Gastroesophageal sphincter (tissue), 4 donors: ENCODE measurements around the gene MT1G. TPM values are rescaled to one million over a fixed set of nuclear protein-coding genes. Genes with fewer than 3 reads are reported as not detected.

Source experiments
- ATAC-seq: fragments of 150-250 bp; one replicate; pipeline ENCODE4 v1.9.1; 2016; ENCODE audit warnings: mild to moderate bottlenecking, moderate library complexity
- H3K27ac ChIP-seq, 4 donors: fragments of 200-600 bp; sonication (generic) in 3 of 4; 1 replicate in 3 of 4; 2 replicates in 1 of 4; pipeline ENCODE4 v1.5.1; 2016 to 2019
- H3K27me3 ChIP-seq: fragments of 200-600 bp; sonication (generic); one replicate; pipeline ENCODE4 v1.5.1; 2019
- H3K36me3 ChIP-seq, 2 donors: fragments of 200-600 bp; sonication (generic); one replicate each; pipeline ENCODE4 v1.5.1; 2019; ENCODE audit warnings: control low read depth in 1 of 2
- H3K4me1 ChIP-seq, 3 donors: fragments of 200-600 bp; sonication (generic); 1 replicate in 2 of 3; 2 replicates in 1 of 3; pipeline ENCODE4 v1.5.1; 2016 to 2019; ENCODE audit warnings: control low read depth in 2 of 3
- H3K4me3 ChIP-seq, 2 donors: fragments of 200-600 bp; sonication (generic); one replicate each; pipeline ENCODE4 v1.5.1; 2019; ENCODE audit warnings: mild to moderate bottlenecking in 1 of 2, moderate library complexity in 1 of 2
- H3K9me3 ChIP-seq, 3 donors: fragments of 200-600 bp; sonication (generic); one replicate each; pipeline ENCODE4 v1.5.1; 2017 to 2019; ENCODE audit warnings: control low read depth in 2 of 3
- EP300 ChIP-seq: sonication (generic); formaldehyde crosslinking; IDR thresholded peaks from one replicate; pipeline ENCODE4 v1.6.1; 2017; ENCODE audit warnings: antibody characterized with exemption, mild to moderate bottlenecking
- POLR2A ChIP-seq, 2 donors: fragments of 450-650 bp; IDR thresholded peaks; one replicate each; pipeline ENCODE4 v1.6.1; 2017; ENCODE audit warnings: antibody characterized with exemption in 2 of 2, mild to moderate bottlenecking in 2 of 2, moderate library complexity in 1 of 2
- POLR2AphosphoS5 ChIP-seq: sonication (generic); formaldehyde crosslinking; IDR thresholded peaks from one replicate; pipeline ENCODE4 v1.6.1; 2017; ENCODE audit warnings: antibody characterized with exemption
- WGBS, 2 donors: methylation state at CpG; one replicate each; pipeline ENCODE4 v1.1.5; 2018; ENCODE audit warnings: low coverage in 1 of 2; 5-methylcytosine and 5-hydroxymethylcytosine counted together
- total RNA-seq, 4 donors: library from RNA; depleted of rRNA; stranded (reverse); fragments of >200 nt; gene quantifications; one replicate each; pipeline ENCODE4 v1.1.0, GENCODE V29; 2016
- TF ChIP-seq, protein P1 (sequence below), 4 experiments: fragments of 200-600 bp in 2 of 4; fragments of 450-650 bp in 2 of 4; sonication (generic) in 1 of 4; IDR thresholded peaks; one replicate each; pipeline ENCODE4 v1.5.1; 2017 to 2019; ENCODE audit warnings: antibody characterized with exemption in 4 of 4, mild to moderate bottlenecking in 2 of 4, moderate library complexity in 2 of 4

The MT1G gene
- total RNA-seq, 4 donors from 2014 or later: 16.0 to 40.0 (median 21.6) TPM; not detected in 1

DNA sequence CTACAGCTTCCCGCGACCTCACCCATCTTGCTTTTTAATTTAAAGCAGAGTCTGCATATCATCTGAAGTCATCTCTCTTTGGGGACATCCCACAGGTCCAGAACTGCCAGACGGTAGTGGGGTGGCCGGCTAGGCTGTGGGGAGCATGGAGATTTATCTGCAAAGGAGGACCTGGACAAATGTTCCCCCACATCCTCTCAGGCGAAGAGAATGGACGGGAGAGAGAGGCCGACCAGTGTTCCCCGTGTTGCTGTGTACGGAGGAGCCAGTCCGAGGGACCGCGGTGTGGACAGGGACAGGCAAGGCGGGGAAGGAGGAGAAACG lies 36.1 kb downstream of the MT1G start:
- Histone ChIP-seq H3K4me1 (peaks cover 0 to 39% (median 8%) of the 10 kb centered on the region in 3 donors), H3K27me3 (peaks cover 43% of the 10 kb centered on the region), H3K27ac (peak overlapping the region in 3 of 4 donors; percentile 77 to 81 (median 79)), H3K9me3 (no peaks in the 10 kb centered on the region), H3K4me3 (peak overlapping the region; percentile 26 to 53), H3K36me3 (no peaks in the 10 kb centered on the region)
- 31 to 79% methylated on average over 2 to 9 of the region's 14 CpGs for WGBS, 2 donors
- TF ChIP-seq POLR2A (IDR thresholded peaks at IDR 0.05) (no peak), EP300 (no peak), POLR2AphosphoS5 (no peak)
- TF ChIP-seq, protein P1, sequence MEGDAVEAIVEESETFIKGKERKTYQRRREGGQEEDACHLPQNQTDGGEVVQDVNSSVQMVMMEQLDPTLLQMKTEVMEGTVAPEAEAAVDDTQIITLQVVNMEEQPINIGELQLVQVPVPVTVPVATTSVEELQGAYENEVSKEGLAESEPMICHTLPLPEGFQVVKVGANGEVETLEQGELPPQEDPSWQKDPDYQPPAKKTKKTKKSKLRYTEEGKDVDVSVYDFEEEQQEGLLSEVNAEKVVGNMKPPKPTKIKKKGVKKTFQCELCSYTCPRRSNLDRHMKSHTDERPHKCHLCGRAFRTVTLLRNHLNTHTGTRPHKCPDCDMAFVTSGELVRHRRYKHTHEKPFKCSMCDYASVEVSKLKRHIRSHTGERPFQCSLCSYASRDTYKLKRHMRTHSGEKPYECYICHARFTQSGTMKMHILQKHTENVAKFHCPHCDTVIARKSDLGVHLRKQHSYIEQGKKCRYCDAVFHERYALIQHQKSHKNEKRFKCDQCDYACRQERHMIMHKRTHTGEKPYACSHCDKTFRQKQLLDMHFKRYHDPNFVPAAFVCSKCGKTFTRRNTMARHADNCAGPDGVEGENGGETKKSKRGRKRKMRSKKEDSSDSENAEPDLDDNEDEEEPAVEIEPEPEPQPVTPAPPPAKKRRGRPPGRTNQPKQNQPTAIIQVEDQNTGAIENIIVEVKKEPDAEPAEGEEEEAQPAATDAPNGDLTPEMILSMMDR (IDR thresholded peaks at IDR 0.05): no peak
- no peak for ATAC-seq

DNA sequence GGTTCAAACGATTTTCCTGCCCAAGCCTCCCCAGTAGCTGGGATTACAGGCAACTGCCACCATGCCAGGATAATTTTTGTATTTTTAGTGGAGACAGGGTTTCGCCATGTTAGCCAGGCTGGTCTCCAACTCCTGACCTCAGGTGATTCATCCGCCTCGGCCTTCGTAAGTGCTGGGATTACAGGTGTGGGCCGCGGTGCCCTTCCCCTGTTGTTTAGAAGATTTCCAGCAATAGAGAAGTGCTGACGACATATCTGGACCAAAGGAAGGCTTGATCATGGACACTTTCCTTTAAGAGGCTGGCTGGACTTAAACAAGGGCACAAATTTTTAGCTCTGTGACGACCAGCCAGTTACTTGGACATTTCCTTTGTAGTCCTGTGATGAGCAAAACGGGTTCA lies 36.7 kb downstream of the MT1G start:
- ATAC-seq: no peak
- no peak overlapping the region for H3K4me3 ChIP-seq
- H3K27ac ChIP-seq: peak overlapping the region in 3 of 4 donors; percentile 77 to 81 (median 79)
- 91 to 92% methylated on average over 9 to 10 of the region's 10 CpGs for WGBS, 2 donors
- H3K36me3 ChIP-seq: no peaks in the 10 kb centered on the region
- TF ChIP-seq EP300: no peak
- TF ChIP-seq POLR2A (IDR thresholded peaks at IDR 0.05): no peak
- TF ChIP-seq POLR2AphosphoS5: no peak
- TF ChIP-seq, protein P1 (IDR thresholded peaks at IDR 0.05): no peak
- H3K9me3 ChIP-seq: no peaks in the 10 kb centered on the region
- peaks cover 0 to 45% (median 8%) of the 10 kb centered on the region in 3 donors for H3K4me1 ChIP-seq
- H3K27me3 ChIP-seq: peaks cover 37% of the 10 kb centered on the region

DNA sequence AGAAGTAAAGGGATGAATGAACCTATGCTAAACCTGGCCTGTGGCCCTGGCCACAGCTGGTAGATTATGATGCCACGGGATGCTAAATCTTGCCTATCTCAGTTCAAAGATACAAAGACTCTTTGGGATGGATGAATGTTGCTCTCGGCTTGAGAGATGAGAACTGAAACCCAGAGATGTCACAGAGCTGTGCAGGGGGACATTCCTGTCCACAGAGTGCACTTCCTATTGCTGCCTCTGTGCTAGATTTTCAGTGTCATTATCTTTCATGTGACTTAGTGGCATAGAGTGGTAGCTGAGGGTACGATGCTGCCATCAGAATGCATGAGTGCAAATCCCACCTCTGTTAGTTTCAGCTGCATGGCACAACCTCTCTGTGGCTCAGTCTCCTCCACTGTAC lies 37.7 kb downstream of the MT1G start:
- H3K27ac ChIP-seq: no peak overlapping the region
- no peaks in the 10 kb centered on the region for H3K9me3 ChIP-seq
- 60% methylated on average over 3 of the region's 3 CpGs; no CpG with 5 or more reads in 1 of the 2 donors for WGBS, 2 donors

DNA sequence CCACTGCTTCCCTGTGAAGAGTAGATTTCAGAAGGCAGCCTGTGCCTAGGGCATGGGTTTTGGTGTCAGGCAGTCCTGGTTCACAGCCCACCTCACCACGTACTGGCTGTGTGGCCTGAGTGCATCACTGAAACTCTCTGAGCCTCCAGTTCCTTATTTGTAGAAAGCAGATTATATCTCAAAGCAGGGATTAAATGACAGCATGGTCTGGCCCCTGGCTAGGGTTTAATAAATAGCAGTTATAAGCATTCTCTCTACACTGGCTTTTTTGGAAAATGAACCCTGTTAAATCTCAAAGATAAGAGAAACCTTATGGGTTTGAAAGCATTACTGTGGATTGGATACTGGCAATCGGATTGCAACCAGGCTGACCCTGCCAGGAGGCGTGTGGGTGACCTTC lies 38.3 kb downstream of the MT1G start:
- TF ChIP-seq EP300: no peak
- TF ChIP-seq POLR2AphosphoS5: no peak
- TF ChIP-seq, protein P1 (IDR thresholded peaks at IDR 0.05): no peak
- no peak for TF ChIP-seq POLR2A (IDR thresholded peaks at IDR 0.05)
- WGBS, 2 donors: 90 to 100% methylated on average over 2 of the region's 3 CpGs
- H3K27me3 ChIP-seq: peaks cover 20% of the 10 kb centered on the region
- H3K4me1 ChIP-seq: peaks cover 0 to 45% (median 6%) of the 10 kb centered on the region in 3 donors
- H3K36me3 ChIP-seq: no peaks in the 10 kb centered on the region
- ATAC-seq: no peak
- H3K9me3 ChIP-seq: no peaks in the 10 kb centered on the region
- H3K4me3 ChIP-seq: no peak overlapping the region
- H3K27ac ChIP-seq: peak overlapping the region in 2 of 4 donors; percentile 5 to 53

More for the DNA sequence above, 37.7 kb downstream of the MT1G start:
- no peaks in the 10 kb centered on the region for H3K36me3 ChIP-seq
- H3K27me3 ChIP-seq: peaks cover 26% of the 10 kb centered on the region
- TF ChIP-seq POLR2A (IDR thresholded peaks at IDR 0.05): no peak
- no peak for TF ChIP-seq EP300
- no peak overlapping the region for H3K4me3 ChIP-seq
- no peak for ATAC-seq
- peaks cover 0 to 43% (median 4%) of the 10 kb centered on the region in 3 donors for H3K4me1 ChIP-seq

DNA sequence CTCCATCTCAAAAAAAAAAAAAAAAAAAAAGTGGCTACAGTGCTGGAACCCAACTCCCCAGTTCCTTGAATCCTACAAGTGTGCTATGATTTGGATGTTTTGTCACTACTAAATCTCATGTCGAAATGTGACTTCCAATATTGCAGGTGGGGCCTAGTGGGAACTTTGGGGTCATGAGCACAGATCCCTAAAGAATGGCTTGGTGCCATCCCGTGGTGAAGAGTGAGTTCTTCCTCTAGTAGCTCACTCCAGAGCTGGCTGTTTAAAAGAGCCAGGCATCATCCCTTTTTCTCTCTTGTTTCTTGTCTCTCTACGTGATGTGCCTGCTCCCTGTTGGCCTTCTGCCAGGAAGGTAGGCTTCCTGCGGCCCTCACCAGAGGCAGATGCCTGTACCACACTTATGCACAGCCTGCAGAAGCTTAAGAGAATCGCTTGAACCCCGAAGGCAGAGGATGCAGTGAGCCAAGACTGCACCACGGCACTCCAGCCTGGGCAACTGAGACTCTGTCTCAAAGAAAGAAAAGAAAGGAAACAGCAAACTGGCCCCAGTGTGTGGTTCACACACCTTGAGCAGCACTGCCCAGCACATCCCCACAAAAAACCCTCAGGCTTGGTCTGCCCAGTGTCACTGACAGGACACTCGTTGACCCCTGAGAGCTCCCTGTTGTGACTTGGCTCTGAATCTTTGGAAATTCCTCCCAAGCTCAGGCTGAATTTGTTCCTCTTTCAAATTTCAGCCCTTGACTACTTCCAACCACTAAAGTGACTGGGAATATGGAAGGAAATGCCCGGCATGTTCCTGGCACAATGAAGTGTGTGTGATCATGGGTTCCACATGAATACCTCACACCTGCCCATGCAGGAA lies 39.1 kb downstream of the MT1G start:
- Histone ChIP-seq H3K4me1 (peaks cover 0 to 46% (median 6%) of the 10 kb centered on the region in 3 donors), H3K36me3 (no peaks in the 10 kb centered on the region), H3K27me3 (peaks cover 12% of the 10 kb centered on the region), H3K4me3 (no peak overlapping the region), H3K9me3 (no peaks in the 10 kb centered on the region), H3K27ac (peak overlapping the region in 3 of 4 donors; percentile 5 to 94 (median 91))
- ATAC-seq: no peak
- WGBS, 2 donors: 74 to 75% methylated on average over 4 of the region's 9 CpGs
- no peak for TF ChIP-seq POLR2AphosphoS5
- TF ChIP-seq POLR2A (IDR thresholded peaks at IDR 0.05): no peak
- TF ChIP-seq, protein P1 (IDR thresholded peaks at IDR 0.05): no peak
- TF ChIP-seq EP300: no peak
